WERI-Rb-1 (cell line): Measurements from ENCODE around the gene FRMPD2.

Experiments used
- DNase-seq: peaks from one replicate; pipeline ENCODE4 v3.0.0-alpha.2; 2020
- H3K27ac ChIP-seq: fragments of 250-450 bp; sonication (Bioruptor Pico); 2 replicates; pipeline ENCODE4 v1.5.1; 2020; ENCODE audit warnings: mild to moderate bottlenecking, moderate library complexity
- H3K27me3 ChIP-seq: fragments of 250-450 bp; sonication (Bioruptor Pico); 2 replicates; pipeline ENCODE4 v1.5.1; 2021; ENCODE audit warnings: mild to moderate bottlenecking, low read depth, moderate library complexity; ENCODE audit not compliant: insufficient read depth, severe bottlenecking
- H3K36me3 ChIP-seq: fragments of 250-450 bp; sonication (Bioruptor Pico); 2 replicates; pipeline ENCODE4 v1.5.1; 2020; ENCODE audit warnings: mild to moderate bottlenecking, moderate library complexity
- H3K4me3 ChIP-seq: 2 replicates; pipeline ENCODE4 v1.5.1; 2011; ENCODE audit warnings: low read depth, mild to moderate bottlenecking, control low read depth, low read length
- H3K9me3 ChIP-seq: fragments of 250-450 bp; sonication (Bioruptor Pico); 2 replicates; pipeline ENCODE4 v1.5.1; 2021; ENCODE audit warnings: mild to moderate bottlenecking, moderate library complexity; ENCODE audit not compliant: severe bottlenecking
- CTCF ChIP-seq: IDR thresholded peaks from 2 replicates; pipeline ENCODE4 v1.5.1; 2011; ENCODE audit warnings: low read depth, mild to moderate bottlenecking, control low read depth, inconsistent platforms, low read length

The FRMPD2 gene, protein sequence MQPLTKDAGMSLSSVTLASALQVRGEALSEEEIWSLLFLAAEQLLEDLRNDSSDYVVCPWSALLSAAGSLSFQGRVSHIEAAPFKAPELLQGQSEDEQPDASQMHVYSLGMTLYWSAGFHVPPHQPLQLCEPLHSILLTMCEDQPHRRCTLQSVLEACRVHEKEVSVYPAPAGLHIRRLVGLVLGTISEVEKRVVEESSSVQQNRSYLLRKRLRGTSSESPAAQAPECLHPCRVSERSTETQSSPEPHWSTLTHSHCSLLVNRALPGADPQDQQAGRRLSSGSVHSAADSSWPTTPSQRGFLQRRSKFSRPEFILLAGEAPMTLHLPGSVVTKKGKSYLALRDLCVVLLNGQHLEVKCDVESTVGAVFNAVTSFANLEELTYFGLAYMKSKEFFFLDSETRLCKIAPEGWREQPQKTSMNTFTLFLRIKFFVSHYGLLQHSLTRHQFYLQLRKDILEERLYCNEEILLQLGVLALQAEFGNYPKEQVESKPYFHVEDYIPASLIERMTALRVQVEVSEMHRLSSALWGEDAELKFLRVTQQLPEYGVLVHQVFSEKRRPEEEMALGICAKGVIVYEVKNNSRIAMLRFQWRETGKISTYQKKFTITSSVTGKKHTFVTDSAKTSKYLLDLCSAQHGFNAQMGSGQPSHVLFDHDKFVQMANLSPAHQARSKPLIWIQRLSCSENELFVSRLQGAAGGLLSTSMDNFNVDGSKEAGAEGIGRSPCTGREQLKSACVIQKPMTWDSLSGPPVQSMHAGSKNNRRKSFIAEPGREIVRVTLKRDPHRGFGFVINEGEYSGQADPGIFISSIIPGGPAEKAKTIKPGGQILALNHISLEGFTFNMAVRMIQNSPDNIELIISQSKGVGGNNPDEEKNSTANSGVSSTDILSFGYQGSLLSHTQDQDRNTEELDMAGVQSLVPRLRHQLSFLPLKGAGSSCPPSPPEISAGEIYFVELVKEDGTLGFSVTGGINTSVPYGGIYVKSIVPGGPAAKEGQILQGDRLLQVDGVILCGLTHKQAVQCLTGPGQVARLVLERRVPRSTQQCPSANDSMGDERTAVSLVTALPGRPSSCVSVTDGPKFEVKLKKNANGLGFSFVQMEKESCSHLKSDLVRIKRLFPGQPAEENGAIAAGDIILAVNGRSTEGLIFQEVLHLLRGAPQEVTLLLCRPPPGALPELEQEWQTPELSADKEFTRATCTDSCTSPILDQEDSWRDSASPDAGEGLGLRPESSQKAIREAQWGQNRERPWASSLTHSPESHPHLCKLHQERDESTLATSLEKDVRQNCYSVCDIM (N-terminal part only)

GRCh38 chr10:48274636-48275035 is at the start of gene FRMPD2:
Gene FRMPD2 (minus strand): TSS chr10:48274696. CDS start chr10:48274567, 129 bp downstream.
- peak; percentile 87 for DNase-seq
- Histone ChIP-seq H3K27me3 (no peaks in the 10 kb centered on the region), H3K9me3 (peaks cover 4% of the 10 kb centered on the region), H3K27ac (peak within 1 kb of the TSS; percentile 42), H3K36me3 (no peaks in the 10 kb centered on the region), H3K4me3 (no peak within 1 kb of the TSS)
- TF ChIP-seq CTCF: no peak

- no peak overlapping the region for H3K27ac ChIP-seq
- no peak overlapping the region for H3K4me3 ChIP-seq
- no peak for DNase-seq
- no peaks in the 10 kb centered on the region for H3K9me3 ChIP-seq
- TF ChIP-seq CTCF: no peak
- H3K36me3 ChIP-seq: peaks cover 7% of the 10 kb centered on the region
- H3K27me3 ChIP-seq: no peaks in the 10 kb centered on the region
These were observed 47.5 kb upstream of the FRMPD2 start for GRCh38 chr10:48322017-48322416.

DNA sequence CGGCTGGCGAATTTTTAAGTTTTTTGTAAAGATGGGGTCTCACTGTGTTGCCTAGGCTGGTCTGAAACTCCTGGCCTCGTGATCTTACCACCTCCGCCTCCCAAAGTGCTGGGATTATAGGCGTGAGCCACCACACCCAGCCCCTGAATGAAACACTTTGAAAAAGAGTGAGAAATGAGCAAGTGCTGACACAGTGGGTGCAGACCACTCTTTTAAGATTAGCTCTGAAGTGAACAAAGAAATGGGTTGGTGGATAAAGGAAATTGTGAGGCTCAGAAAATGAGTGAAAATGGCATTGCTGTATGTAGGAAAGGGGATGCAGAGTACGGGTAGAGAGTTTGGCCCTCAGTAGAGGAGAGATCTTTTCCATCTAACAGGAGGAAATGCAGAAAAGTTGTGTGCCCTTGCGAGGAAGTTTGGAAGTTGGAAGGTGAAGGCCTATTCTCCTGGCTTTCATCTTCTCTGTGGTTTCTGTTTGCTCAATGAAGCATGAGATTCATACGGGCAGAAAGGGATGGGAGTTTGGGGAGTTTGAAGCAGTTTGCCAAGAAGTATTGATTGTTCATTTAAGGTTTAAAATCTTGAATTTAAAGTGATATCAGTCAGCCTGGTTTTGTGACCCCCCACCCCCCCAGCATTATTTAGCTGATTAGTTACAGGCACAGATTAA is 43.0 kb upstream of the FRMPD2 start:
- TF ChIP-seq CTCF: no peak
- Histone ChIP-seq H3K36me3 (peaks cover under 1% of the 10 kb centered on the region; the same call in 1 of the 2 replicates), H3K9me3 (no peaks in the 10 kb centered on the region), H3K27me3 (no peaks in the 10 kb centered on the region), H3K4me3 (no peak overlapping the region), H3K27ac (no peak overlapping the region)
- no peak for DNase-seq

DNA sequence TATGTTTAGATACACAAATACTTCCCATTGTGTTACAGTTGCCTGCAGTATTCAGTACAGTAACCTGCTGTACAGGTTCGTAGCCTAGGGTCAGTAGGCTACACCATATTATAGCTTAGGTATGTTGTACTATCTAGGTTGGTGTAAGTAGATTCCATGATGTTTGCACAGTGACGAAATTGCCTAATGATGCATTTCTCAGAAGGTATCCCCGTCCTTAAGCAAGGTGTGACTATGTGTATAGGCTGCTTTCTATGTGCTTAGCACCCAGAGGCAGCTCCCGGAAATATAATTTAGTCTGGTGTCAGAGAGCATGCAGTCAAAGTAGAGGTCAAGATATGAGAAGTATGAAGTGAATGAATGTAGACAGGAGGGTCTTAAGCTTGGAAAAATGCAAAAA is 41.7 kb upstream of the FRMPD2 start:
- Histone ChIP-seq H3K4me3 (no peak overlapping the region), H3K27ac (no peak overlapping the region), H3K9me3 (no peaks in the 10 kb centered on the region), H3K36me3 (peaks cover 6% of the 10 kb centered on the region; the same call in 1 of the 2 replicates), H3K27me3 (no peaks in the 10 kb centered on the region)
- DNase-seq: no peak
- TF ChIP-seq CTCF: no peak

DNA sequence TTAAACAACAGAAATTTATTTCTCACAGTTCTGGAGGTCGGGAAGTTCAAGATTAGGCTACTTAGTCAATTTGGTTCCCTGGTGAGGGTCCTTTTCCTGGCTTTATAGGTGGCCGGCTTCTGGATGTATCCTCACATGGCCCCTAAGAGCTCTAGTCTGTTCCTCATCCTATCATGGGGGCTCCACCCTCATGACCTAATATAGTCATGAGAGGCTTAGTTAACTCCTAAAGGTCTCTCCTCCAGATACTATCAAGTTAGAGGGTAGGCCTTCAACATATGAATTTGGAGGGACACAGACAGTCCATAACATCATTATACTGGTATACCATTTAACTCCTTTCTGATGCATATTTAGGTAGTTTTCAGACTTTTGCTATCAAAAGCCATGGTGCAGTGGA is 39.6 kb upstream of the FRMPD2 start:
- H3K4me3 ChIP-seq: no peak overlapping the region
- H3K27ac ChIP-seq: no peak overlapping the region
- no peak for TF ChIP-seq CTCF
- no peak for DNase-seq
- peaks cover 7% of the 10 kb centered on the region; the same call in 1 of the 2 replicates for H3K36me3 ChIP-seq
- no peaks in the 10 kb centered on the region for H3K27me3 ChIP-seq
- H3K9me3 ChIP-seq: no peaks in the 10 kb centered on the region
